HG02610 (cell line): ENCODE results near the gene EHBP1.

ENCODE experiments used
- ATAC-seq: cut with Tn5 transposase; IDR thresholded peaks from one replicate; pipeline ENCODE4 v1.9.1; 2021; ENCODE audit warnings: mild to moderate bottlenecking, moderate library complexity; ENCODE audit not compliant: unreplicated experiment

Gene EHBP1

GRCh38 chr2:62939735-62940491, 234.4 kb downstream of the EHBP1 start:
- no peak for ATAC-seq

DNA sequence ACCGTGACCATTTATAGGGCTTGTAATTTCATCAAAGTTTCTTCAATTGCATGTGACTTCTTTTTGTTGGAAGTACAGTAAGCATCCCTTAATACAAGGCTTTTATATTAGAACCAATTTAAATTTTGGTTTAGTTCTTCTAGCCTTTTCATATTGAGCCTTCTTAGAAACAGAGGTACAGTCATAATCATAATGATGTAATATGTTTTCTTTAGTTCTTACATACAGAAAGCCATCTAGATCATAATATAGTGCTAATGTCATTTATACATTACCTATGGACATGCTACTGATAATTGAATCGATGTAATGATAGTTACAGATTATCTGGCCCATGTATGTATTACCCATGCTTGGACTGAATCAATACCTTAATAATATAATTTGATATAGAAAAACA, 235.2 kb downstream of the EHBP1 start:
- ATAC-seq, result no peak

DNA sequence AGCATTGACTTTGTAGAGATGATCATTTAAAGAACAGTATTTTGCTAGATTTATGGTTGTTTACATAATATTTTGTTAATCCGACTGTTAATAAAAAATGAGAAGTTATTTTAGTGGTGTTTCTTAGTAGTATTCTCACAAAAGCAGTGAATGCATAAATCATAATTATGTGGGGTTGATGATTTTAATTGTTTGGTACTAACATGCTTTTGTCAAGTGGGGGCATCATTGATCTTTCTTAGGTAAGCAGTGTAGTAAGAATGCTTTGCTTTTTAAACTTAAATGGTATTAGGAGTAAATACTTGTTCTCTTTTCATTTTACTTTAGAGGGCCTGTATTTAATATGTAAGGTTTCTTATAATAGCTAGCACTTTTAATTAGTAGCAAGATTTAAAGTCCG, 235.9 kb downstream of the EHBP1 start:
- no peak for ATAC-seq

- ATAC-seq, result no peak
Observed at GRCh38 chr2:62944362-62944761, 238.8 kb downstream of the EHBP1 start.

GRCh38 chr2:62947403-62947802, 241.9 kb downstream of the EHBP1 start:
- ATAC-seq, result no peak

DNA sequence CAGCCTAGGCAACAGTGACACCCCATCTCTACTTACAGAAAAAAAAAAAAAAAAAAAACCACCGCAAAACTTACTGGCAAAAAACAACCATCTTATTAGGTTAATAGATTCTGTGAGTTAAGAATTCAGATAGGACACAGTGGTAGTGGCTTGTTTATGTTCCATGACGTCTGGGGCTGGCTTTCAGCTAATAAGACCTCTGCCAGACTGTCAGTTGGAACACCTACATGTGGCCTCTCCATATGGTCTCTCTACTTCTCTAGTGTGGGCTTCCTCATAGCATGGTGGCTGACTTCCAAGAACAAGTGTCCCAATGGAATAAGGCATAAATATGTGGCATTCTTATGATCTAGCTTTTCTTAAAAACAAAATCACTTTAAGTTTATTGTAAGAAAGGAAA, 251.1 kb downstream of the EHBP1 start:
- ATAC-seq, result no peak

- no peak for ATAC-seq
Observed at GRCh38 chr2:62958206-62958605, 252.7 kb downstream of the EHBP1 start.

DNA sequence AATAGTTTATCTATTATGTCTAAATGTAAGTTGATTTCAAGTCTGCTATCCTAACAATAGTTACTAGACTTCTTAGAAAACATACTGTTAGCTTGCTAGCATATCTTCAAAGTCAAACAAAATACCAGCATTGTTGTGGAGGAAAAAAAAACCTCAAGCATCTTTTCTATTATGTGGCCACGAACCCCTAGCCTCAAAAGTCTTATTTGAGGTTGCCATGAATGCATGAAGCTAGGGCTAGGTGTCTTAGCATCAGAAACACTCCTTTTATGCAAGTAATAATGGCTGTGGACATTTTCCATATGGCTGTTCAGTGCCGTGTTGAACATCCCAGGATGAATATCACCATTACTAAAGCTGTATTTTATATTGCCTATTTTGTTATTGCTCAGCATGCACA, 258.5 kb downstream of the EHBP1 start:
- ATAC-seq, result no peak

DNA sequence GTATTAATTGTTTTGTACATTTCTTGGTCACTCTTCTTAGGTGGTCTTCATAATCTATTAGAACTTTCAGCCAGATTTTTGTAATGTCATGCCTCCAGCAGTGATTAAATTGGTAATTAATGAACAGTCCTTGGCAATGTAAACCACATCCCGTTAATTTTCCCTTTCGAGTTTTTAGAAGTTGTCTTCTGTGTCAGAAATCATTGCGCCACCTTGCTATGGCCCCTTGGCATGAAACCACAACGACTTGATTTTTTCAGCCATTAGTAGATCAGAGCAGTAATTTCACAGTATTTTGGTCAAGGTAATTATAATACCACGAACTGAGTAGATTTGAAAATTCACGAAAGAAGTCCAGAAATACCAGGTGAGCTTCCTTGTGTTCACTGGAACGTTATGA, 259.2 kb downstream of the EHBP1 start:
- no peak for ATAC-seq

- ATAC-seq, result no peak
Observed at GRCh38 chr2:62966991-62967390, 261.5 kb downstream of the EHBP1 start.

- no peak for ATAC-seq
Observed at GRCh38 chr2:62968168-62968567, 262.7 kb downstream of the EHBP1 start.

GRCh38 chr2:62968668-62969067, 263.2 kb downstream of the EHBP1 start:
- ATAC-seq, result no peak

GRCh38 chr2:62971936-62972335, 266.4 kb downstream of the EHBP1 start:
- no peak for ATAC-seq

- ATAC-seq, result no peak
Observed at GRCh38 chr2:62972601-62973000, 267.1 kb downstream of the EHBP1 start.

DNA sequence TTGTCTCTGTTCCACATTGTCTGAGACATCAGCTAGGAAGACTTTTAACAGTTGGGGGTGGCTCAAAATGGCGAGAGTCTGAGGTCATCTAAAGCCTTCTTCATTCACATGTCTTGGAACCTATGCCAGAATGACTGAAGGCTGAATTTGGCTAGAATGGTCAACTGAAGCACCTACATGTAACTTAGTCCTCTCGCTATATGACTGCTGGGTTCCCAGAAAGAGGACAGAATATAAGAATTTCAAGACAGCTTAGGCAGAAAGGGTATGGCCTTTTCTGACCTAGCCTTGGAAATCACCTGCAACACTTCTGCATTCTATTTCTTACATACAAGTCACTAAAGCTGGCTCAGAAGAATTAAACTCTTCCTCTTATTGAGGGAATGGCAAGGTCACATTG, 269.5 kb downstream of the EHBP1 start:
- ATAC-seq, result no peak

GRCh38 chr2:62991605-62992004, 286.1 kb downstream of the EHBP1 start:
- ATAC-seq, result no peak

DNA sequence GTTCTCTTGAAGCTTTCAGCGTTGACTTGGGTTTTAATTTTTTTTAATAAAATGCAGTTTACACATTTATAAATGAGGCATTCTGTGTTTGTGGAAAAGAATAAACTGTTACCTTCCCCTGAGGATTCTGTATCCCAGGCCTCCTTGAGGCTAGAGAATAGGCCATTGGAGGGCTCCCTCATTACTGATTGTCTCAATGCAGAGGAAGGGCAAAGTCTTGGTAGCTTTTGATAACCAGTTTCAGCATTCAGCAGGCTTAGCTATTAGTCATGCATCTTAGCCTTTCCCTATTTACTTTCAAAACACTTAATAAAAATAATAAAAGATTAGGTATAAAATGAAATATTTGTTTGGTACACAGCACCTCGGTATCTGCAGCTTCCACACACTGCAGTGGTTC, 287.0 kb downstream of the EHBP1 start:
- no peak for ATAC-seq

DNA sequence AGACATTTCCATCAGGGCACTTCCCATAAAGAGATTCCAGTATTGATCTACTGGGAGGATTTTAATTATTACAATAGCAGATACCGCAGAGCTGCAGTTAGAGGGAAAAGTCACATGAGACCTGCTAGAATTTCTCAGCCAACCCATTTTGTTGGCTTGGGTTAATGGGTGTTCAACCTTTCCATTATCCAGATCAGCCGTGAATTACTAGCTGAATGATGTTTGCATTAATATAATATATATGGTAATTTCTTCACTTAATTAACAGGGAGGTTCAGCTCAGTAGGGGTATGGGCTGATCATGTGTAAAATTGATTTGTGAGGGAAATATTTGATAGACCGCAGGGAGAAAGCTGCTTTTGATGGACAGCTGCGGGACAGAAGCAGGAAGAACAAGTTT, 288.7 kb downstream of the EHBP1 start:
- no peak for ATAC-seq

DNA sequence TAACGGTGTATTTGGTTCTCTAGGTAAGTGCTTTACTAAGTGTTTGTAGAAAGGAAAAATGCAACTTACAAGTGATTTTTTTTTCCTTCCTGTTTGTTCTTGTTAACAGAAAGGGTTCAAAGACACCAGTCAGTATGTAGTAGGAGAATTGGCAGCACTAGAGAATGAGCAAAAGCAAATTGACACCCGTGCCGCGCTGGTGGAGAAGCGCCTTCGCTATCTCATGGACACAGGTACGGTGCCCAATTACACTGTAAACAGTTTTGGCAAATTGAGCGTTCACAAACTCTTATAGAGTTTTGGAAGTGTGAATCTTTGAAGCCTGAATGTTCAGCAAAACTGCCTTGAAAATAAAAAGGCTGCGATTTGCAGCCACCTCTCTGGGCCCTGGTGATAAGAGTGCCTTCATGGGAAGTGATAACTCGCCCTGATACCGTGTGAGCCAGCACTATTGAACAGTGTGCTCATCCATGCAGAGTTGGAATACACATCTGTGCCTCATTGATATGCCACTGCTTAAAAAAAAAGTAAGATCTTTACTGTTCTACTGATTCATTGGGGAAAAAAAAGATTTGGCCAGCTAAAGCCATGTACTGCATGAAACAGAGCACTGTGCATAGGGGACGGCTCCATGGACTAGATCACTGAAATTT, 291.1 kb downstream of the EHBP1 start:
- no peak for ATAC-seq

DNA sequence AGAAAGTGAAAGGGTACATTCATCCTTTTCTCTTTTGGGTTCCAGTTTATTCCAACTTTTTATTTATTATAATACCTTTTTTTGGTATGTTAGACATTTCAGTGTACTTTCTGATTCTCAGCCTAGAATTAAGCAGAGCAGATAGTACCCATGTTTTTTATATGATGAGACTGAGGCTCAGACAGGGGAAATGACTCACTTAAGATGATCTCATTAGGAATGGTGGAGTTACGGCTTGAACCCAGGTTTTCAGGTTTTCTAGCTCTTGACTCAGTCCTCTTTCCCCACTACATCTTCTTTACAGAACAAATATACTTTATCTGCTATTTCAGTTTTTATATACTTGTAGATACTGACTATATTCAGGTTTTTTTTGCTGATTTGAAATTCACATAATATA, 293.4 kb downstream of the EHBP1 start:
- ATAC-seq, result no peak

DNA sequence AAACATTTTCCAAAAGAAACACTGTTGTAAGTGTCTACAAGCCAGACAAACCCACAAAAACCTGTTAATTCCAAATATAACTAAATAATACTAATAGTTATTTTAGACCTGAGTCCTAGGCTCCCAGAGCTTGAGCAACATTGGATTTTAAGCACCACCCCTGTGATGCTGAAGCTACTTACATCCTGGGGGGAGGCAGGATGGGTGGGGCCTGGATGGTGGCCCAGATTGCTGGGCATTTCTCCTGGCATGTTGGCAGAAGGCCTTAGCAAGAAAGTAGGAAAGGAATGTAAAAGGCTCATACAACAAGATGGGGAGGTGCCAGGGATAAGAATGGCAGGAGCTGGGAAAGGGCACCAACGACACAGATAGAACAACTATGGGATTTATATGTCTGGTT, 294.4 kb downstream of the EHBP1 start:
- no peak for ATAC-seq

- no peak for ATAC-seq
Observed at GRCh38 chr2:63000801-63001200, 295.3 kb downstream of the EHBP1 start.

DNA sequence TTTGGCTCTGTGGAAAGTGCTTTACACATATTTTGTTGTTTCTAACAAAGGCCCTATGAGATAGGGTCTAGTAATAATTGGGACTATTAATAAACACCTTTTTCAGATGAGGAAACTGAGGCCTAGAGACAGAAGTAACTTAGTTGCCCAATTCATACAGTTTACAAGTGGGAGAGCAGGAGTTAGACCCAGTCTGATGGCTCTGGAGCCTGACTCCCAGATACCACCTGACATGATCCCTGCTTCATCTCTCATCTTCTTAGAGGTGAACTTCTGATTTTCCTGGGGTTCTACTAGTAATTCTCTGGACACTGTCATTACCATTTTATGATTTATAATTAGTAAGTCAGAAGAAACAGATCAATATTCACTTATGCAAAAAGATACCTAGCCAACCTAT, 296.1 kb downstream of the EHBP1 start:
- ATAC-seq, result no peak
